Daoy (cell line): ENCODE measurements around the gene S100A10. TPM values are rescaled to one million over a fixed set of nuclear protein-coding genes. Genes with fewer than 3 reads are reported as not detected.

Experiments used
- DNase-seq: peaks from one replicate; pipeline ENCODE4 v3.0.0-alpha.2; 2015; ENCODE audit warnings: low read depth
- total RNA-seq: library from RNA; depleted of rRNA; stranded (reverse); fragments of >200 nt; shearing (Covaris generic); gene quantifications from 2 replicates; pipeline ENCODE4 v1.2.3, GENCODE V29; 2014

Gene S100A10
- total RNA-seq, 1 experiment from 2014 or later, result 77.3 TPM

DNA sequence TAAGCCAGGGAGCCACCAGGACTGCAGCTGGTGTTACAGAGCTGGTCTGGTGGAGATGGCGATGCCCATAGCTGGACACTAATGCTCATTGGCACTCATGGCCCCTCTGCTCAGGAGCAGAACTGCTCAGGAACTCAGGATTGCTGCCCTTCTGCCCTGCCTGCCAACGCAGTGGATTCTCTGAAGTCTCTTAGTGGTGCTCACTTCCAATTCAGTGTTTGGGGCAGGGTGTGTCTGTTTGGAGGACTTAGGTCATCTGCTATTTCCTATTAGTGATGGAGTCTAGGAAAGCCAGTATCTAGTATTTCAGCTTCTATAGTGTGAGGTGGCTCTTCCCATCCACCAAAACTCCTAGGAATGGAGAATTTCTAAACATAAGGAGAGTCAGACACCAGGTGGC, 29.1 kb downstream of the S100A10 start:
- DNase-seq, result no peak

DNA sequence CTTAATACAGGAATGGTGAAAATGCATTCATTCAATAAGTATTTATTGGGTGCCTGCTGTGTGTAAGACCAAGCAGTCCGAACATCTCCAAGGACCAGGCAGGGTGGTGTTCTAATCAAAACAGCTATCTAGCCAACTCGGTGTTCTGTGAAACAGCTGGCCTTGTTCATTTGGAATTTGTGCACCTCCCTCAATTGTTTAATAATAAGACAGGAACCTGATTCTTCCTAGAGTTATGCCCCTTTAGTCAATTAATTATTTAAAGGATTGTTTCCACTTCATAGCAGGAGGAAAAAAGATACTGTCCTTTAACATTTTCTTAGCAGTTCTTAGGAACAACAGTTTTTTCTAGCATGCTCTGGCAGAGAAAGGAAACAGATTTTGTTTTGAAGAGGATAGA, 30.4 kb downstream of the S100A10 start:
- DNase-seq, result no peak

DNA sequence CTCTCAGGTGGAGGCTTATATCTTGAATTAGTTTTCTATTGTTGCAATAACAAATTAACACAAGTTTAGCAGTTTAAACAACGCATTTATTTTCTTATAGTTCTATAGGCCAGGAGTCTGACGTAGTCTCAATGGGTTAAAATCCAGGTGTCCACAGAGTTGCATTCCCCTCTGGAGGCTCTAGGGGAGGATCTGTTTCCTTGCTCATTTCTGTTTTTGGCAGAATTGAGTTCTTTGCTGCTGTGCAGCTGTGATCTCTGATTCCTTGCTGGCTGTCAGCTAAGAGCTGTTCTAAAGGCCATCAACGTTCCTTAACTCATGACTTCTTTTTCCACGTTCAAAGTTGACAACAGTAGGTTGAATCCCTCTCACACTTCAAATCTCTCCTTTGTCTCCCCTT, 31.8 kb downstream of the S100A10 start:
- no peak for DNase-seq

DNA sequence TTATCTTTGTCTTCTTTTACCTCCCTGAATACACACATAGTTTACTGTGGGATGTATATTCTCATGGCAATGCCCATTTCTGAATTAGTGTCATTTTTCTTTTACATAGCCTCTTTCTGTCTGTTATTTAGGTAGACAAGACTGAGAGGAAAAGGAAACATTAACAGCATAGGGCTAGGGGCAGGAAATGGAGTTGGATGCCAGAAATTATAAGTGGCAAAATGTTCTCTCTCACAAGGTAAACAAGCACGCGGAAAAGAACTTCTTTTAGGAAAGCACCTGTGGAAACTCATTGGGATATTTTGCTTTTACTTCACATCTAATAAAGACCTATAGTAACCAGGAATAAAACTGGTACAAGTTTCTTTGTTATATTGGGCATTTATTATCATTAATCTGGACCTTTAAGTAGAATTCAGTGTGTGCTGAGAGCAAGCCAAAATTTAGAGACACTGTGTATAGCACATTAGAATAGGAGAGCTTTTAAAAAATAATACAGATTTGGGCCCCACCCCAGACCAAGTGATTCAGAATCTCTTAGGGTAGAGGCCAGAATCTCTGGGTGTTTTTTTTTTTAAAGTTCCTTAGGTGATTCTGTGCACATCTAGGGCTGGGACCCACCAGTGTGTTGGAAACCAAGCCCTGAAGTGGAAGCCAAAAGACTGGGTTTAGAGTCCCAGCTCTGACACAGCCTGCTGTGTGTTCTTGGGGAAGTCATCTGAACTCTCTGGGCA, 32.7 kb downstream of the S100A10 start:
- no peak for DNase-seq

- DNase-seq, result no peak
Observed at GRCh38 chr1:151958959-151959358, 34.7 kb downstream of the S100A10 start.

GRCh38 chr1:151956957-151957497, 36.6 kb downstream of the S100A10 start:
- no peak for DNase-seq

DNA sequence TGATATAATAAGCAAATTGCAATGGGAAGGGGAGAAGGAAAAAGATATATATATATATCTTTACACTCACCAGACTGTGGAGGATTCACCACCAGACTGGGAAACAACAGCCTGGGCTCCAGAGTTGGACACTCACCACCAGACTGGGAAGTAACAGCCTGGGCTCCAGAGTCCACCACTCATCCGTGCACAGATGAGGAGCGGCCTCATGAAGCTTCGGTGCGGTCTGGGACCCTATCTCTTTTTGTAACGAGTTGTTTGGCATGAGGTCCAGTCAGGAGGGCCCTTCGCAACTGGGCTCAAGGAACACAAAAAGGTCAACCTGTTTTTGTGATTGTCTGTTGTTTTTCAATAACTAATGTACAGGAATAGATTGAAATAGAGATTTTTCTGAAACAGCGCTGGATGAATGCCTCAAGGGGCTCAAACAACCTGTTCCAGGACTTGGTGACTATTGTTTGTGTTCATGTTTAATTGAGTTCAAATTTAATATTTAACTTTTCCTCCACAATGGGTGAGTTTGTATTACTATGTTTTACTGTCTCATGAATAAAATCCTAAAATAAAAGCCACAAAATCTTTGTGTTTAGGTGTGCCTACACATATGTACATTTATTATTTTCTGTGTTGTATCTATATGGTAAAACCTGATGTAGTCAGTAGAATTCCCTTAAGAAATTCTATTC, 40.1 kb downstream of the S100A10 start:
- no peak for DNase-seq

GRCh38 chr1:151952811-151953210, 40.8 kb downstream of the S100A10 start:
- no peak for DNase-seq

- no peak for DNase-seq
Observed at GRCh38 chr1:151949371-151950193, 44.1 kb downstream of the S100A10 start.

DNA sequence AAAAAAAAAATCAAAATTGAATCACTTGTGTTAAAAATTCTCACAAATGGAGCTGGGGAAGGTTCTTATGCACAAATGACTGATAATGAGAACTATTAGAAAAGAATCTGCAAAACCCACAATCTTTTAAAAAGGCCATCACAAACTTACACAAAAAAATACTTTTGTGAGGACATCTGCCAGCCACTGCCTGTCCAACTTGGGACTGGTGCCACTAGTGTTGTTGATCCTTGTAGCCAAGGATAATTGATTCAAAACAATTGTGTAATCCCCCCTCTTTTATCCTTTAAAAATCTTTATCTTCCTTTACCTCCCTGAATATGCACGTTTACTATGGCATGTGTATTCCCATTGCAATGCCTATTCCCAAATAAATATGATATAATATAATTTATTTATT, 45.2 kb downstream of the S100A10 start:
- no peak for DNase-seq

- no peak for DNase-seq
Observed at GRCh38 chr1:151947140-151947539, 46.5 kb downstream of the S100A10 start.

DNA sequence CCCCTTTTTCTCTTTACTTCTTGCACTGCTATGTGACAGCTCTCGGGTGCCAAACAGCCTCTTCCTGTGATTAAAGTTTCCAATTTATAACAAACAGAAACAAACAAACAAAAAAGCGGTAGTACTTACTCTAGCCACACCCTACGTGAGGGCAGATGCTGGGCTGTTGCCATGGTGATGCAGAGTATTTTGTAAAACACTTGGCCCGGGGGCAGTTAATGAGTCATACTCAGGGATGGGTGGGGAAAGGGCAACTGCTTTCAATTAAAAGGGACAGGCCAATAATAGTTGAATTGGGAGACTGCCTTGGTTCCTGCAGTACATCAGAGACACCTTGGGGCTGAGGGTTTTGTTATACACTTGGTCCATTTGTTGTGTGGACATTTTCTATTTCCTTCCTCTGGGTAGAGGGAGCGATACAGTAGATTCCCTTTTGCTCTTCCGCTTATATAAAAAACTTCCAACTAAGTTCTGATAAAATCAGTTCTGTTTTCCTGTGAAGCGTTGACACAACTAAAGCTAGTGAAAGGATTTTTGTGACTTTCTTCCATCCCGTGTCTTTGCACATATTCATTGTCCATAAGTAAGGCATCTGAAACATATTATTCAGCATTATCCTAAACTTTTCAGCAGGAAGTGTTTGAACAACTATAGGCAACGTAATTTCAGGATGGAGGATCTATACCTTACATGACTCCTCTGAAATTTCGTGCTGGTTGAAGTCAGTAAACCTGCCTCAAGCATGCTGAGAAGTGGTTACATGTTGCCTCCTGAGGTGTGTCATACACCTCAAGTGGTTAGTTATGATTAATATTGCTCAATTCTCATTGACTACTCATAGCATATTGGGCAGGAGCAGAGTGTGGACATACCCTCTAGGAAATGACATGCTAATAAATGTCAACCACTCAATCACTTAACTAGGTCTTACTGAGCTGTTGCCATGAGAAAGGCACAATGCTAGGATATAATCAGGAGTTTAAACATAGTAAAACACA, 47.6 kb downstream of the S100A10 start:
- peak; percentile 94 for DNase-seq

DNA sequence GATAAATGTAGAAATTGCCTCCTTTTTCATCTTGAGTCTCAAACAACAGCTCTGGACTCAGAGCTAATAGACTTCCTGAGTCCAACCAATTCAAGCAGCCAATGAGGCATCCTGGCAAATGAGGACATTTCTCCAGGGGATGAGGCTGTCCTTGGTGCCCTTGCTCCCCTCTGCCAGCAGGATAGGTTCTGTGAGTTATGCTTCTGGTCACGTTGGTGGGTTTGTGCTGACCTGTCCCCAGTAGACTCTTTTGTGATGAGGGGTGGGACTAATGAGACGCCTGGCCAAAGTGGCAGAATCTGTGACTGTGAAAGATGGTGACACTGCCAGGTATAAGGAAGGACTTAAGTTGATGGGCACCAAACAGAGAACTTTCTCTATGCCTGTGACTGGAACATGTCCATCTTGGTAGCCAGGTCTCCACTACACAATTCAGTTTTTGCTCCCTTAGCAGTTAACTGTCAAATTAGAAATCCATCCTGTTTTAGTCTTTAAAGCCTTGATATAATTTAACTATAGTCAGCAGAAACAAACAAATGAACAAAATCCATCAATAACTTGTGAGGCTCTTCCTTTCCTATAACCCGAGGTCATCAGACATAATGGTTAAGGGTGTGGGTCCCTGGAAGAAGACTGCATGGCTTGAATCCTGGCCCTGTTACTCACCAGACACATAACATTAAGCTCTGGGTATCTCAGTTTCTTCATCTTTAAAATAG, 48.6 kb downstream of the S100A10 start:
- DNase-seq, result peak; percentile 6

- DNase-seq, result peak; percentile 5
Observed at GRCh38 chr1:151944126-151944856, 49.4 kb downstream of the S100A10 start.

DNA sequence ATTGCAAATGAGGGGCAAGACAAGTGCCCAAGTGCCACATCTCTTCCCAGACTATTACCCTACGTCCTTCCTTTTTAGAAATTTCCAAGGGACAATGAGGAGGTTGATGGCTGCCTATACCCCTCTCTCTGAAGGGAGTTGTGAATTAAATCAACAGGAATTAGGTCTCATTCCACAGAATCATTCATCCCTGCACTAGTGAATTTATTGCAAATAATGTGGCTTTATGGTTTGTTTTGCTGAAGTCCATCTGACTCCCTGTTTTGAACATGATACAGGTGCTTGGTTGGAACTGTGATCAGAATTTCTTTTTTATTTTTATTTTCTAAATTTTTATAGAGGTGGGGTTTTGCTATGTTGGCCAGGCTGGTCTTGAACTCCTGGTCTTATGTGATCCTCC, 50.1 kb downstream of the S100A10 start:
- no peak for DNase-seq

GRCh38 chr1:151942882-151943281, 50.8 kb downstream of the S100A10 start:
- DNase-seq, result peak; percentile 11

DNA sequence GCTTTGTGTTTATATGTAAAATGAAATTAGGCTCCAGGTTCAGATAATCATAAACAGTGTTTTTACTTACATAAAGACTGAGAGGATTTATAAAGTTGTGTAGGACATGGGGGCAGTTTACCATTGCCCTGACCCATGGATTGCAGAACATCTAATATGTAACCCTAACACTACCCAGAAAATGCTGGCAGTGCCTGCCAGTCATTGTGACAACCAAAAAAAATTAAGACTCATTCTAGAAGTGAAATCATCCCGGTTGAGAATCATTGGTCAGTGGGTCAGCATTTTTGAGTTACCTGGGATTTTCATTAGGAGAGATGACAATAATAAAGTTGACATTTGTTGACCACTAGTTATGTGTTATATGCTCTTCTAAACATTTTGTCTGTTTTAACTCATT, 53.1 kb downstream of the S100A10 start:
- DNase-seq, result no peak

DNA sequence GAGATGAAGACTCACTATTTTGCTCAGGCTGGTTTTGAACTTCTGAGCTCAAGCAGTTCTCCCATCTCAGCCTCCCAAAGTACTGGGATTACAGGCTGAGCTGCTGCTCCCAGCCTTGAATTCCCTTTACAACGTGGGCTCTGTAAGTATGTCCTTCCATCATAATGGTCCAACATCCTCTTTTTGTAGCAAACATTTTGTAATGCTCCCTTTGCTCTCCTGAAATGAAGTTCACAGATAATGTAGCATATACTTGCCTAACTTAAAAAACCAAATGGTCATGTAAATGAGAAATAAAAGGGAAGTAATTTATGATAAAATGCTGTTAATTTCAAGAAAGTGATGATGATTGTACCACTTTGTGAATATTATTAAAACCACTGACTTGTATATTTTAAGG, 53.9 kb downstream of the S100A10 start:
- no peak for DNase-seq

DNA sequence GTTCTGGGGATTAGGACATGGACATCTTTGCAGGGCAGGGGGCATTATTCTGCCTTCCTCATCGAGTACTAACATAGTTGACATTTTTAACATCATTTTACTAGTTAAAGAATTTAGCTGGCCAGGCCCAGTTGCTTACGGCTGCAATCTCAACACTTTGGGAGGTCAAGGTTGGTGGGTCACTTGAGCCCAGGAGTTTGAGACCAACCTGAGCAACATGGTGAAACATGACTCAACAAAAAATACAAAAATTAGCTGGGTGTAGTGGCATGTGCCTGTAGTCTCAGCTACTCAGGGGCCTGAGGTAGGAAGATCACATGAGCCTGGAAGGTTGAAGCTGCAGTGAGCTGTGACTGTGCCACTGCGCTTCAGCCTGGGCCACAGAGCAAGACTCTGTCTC, 54.5 kb downstream of the S100A10 start:
- DNase-seq, result no peak

DNA sequence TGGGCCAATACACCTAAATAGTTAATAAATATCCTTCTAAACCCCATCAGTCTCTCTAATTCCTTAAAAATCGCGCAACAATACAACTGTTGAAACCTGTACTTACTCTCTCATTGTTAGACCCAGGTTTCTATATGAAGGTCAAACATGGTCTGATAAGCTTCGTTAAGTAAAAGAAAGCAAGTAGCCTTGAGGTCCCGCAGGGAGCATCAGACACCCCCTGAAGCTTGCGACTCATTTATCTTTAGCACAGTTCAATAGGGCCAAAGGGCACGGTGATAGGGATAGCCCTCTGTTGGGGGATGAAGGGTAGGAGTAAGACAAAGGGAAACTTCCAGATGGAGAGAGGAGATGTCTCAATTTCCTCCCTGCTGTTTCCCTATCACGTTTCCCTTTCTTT, 57.0 kb downstream of the S100A10 start:
- DNase-seq, result no peak
